ENCODE data around the gene PPIP5K2.
"Not testable (repeated sequence)": the region's sequence is repeated elsewhere in the genome, so short reads cannot be mapped to it uniquely, and the experiment has no call there.

PPIP5K2 gene

GRCh38 chr5:103188436-103188835, 68.3 kb downstream of the PPIP5K2 start:
- in situ Hi-C loops (cut with HindIII; ENCODE audit: low pct_ligation_motif_present, low sequenced_read_pairs) = no loop called here
- Histone ChIP-seq H3K36me3 (replicated peaks) (peaks cover 7% of the 10 kb centered on the region), H3K4me3 (ENCODE audit: low read depth, low read length) (no peak overlapping the region), H3K27me3 (replicated peaks) (no peaks in the 10 kb centered on the region), H3K27ac (no peak overlapping the region)
- DNase-seq = no peak
- no peak for TF ChIP-seq CTCF (IDR thresholded peaks at IDR 0.05; ENCODE audit: low read depth, low read length, missing control alignments)

GRCh38 chr5:103203226-103203625, 83.1 kb downstream of the PPIP5K2 start:
- H3K36me3 ChIP-seq (replicated peaks) = peaks cover 3% of the 10 kb centered on the region
- in situ Hi-C loops (cut with HindIII; ENCODE audit: low pct_ligation_motif_present, low sequenced_read_pairs) = no loop called here
- H3K27me3 ChIP-seq (replicated peaks) = no peaks in the 10 kb centered on the region
- no peak overlapping the region for H3K4me3 ChIP-seq (ENCODE audit: low read depth, low read length)
- no peak overlapping the region for H3K27ac ChIP-seq
- DNase-seq = no peak
- TF ChIP-seq CTCF (IDR thresholded peaks at IDR 0.05; ENCODE audit: low read depth, low read length, missing control alignments) = no peak

- in situ Hi-C loops (cut with HindIII; ENCODE audit: low pct_ligation_motif_present, low sequenced_read_pairs); H3K27me3 ChIP-seq (replicated peaks); H3K27ac ChIP-seq; DNase-seq; H3K36me3 ChIP-seq (replicated peaks); H3K4me3 ChIP-seq (ENCODE audit: low read depth, low read length): not testable (repeated sequence)
Measured at GRCh38 chr5:103204990-103205389, 84.9 kb downstream of the PPIP5K2 start.

- Histone ChIP-seq H3K4me3 (ENCODE audit: low read depth, low read length) (no peak overlapping the region), H3K27me3 (replicated peaks) (no peaks in the 10 kb centered on the region), H3K27ac (no peak overlapping the region), H3K36me3 (replicated peaks) (peaks cover 3% of the 10 kb centered on the region)
- in situ Hi-C loops (cut with HindIII; ENCODE audit: low pct_ligation_motif_present, low sequenced_read_pairs) = no loop called here
- TF ChIP-seq CTCF (IDR thresholded peaks at IDR 0.05; ENCODE audit: low read depth, low read length, missing control alignments) = no peak
- DNase-seq = no peak
Measured at GRCh38 chr5:103205991-103206700, 86.0 kb downstream of the PPIP5K2 start.

- H3K36me3 ChIP-seq (replicated peaks) = peaks cover 3% of the 10 kb centered on the region
- H3K27ac ChIP-seq = no peak overlapping the region
- TF ChIP-seq CTCF (IDR thresholded peaks at IDR 0.05; ENCODE audit: low read depth, low read length, missing control alignments) = no peak
- in situ Hi-C loops (cut with HindIII; ENCODE audit: low pct_ligation_motif_present, low sequenced_read_pairs) = no loop called here
- no peak overlapping the region for H3K4me3 ChIP-seq (ENCODE audit: low read depth, low read length)
- DNase-seq = no peak
- no peaks in the 10 kb centered on the region for H3K27me3 ChIP-seq (replicated peaks)
Measured at GRCh38 chr5:103207011-103207410, 86.9 kb downstream of the PPIP5K2 start.

GRCh38 chr5:103207653-103208052, 87.6 kb downstream of the PPIP5K2 start:
- in situ Hi-C loops (cut with HindIII; ENCODE audit: low pct_ligation_motif_present, low sequenced_read_pairs) = no loop called here
- TF ChIP-seq CTCF (IDR thresholded peaks at IDR 0.05; ENCODE audit: low read depth, low read length, missing control alignments) = no peak
- no peak for DNase-seq
- Histone ChIP-seq H3K27ac (no peak overlapping the region), H3K36me3 (replicated peaks) (peaks cover 3% of the 10 kb centered on the region), H3K4me3 (ENCODE audit: low read depth, low read length) (no peak overlapping the region), H3K27me3 (replicated peaks) (no peaks in the 10 kb centered on the region)
